ENCODE results near the gene GATA1.

DNA sequence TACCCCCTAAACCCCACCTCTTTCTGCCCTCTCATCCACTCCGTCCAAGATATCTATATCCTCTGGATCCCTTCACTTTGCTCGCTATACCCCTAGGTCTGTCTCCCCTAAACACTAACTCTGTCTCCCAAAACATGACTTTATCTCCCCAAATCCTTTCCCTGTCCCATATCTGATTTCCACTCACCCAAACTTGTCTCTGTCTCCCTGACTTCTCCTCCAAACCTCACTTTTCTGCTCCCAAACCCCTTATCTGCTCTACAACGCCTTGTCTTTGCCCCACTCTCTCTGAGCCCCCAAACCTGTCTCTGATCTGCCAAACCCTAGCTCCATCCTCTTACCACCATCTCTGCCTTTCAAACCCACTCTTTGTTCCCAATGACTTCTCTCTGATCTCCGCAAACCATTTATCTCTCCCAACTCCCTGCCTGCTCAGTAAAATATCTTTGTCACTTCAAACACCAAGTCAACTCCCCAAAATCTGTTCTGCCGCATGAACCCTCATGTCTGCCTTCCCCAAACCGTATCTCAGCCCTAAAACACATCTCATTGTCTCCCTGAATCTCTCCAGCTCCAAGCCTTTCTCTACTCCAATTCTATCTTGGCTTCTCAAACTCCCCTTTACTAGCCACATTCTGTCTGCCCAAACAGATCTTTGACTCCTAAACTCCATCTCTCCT is 575 bp downstream of the GATA1 start:
- no peak for TF ChIP-seq POLR2AphosphoS5 (IDR thresholded peaks at IDR 0.05)
- TF ChIP-seq POLR2A (IDR thresholded peaks at IDR 0.05), result no peak
- TF ChIP-seq, protein P1, sequence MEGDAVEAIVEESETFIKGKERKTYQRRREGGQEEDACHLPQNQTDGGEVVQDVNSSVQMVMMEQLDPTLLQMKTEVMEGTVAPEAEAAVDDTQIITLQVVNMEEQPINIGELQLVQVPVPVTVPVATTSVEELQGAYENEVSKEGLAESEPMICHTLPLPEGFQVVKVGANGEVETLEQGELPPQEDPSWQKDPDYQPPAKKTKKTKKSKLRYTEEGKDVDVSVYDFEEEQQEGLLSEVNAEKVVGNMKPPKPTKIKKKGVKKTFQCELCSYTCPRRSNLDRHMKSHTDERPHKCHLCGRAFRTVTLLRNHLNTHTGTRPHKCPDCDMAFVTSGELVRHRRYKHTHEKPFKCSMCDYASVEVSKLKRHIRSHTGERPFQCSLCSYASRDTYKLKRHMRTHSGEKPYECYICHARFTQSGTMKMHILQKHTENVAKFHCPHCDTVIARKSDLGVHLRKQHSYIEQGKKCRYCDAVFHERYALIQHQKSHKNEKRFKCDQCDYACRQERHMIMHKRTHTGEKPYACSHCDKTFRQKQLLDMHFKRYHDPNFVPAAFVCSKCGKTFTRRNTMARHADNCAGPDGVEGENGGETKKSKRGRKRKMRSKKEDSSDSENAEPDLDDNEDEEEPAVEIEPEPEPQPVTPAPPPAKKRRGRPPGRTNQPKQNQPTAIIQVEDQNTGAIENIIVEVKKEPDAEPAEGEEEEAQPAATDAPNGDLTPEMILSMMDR (IDR thresholded peaks at IDR 0.05), result no peak

Measured in transverse colon (tissue), 4 donors.